NCI-H345 treated with DMSO at 0.1 percent for 48 hours (cell line): Measurements from ENCODE around the gene PRKG1.
"Not testable (repeated sequence)": the region's sequence is repeated elsewhere in the genome, so short reads cannot be mapped to it uniquely, and the experiment has no call there.

Source experiments
- DNase-seq: peaks from one replicate; lab custom pipeline; 2025; ENCODE audit not compliant: unreplicated experiment; lab: John Stamatoyannopoulos, UW

The PRKG1 gene

GRCh38 chr10:51567271-51567670, 493.0 kb downstream of the PRKG1 start:
- DNase-seq = no peak

- no peak for DNase-seq
Measured at GRCh38 chr10:51569467-51569866, 495.2 kb downstream of the PRKG1 start.

GRCh38 chr10:51574248-51575048, 500.2 kb downstream of the PRKG1 start:
- peak; percentile 15 for DNase-seq

- DNase-seq = not testable (repeated sequence)
Measured at GRCh38 chr10:51581196-51581595, 506.9 kb downstream of the PRKG1 start.

GRCh38 chr10:51583976-51584375, 509.7 kb downstream of the PRKG1 start:
- no peak for DNase-seq

GRCh38 chr10:51585742-51586141, 511.5 kb downstream of the PRKG1 start:
- DNase-seq = no peak

GRCh38 chr10:51588984-51589383, 514.7 kb downstream of the PRKG1 start:
- DNase-seq = no peak

- DNase-seq = no peak
Measured at GRCh38 chr10:51590818-51591217, 516.5 kb downstream of the PRKG1 start.

GRCh38 chr10:51596695-51597094, 522.4 kb downstream of the PRKG1 start:
- DNase-seq = no peak

GRCh38 chr10:51599647-51600046, 525.4 kb downstream of the PRKG1 start:
- DNase-seq = no peak

- DNase-seq = no peak
Measured at GRCh38 chr10:51602326-51602725, 528.0 kb downstream of the PRKG1 start.

GRCh38 chr10:51604579-51604978, 530.3 kb downstream of the PRKG1 start:
- DNase-seq = no peak

GRCh38 chr10:51606825-51607462, 532.7 kb downstream of the PRKG1 start:
- DNase-seq = no peak

- no peak for DNase-seq
Measured at GRCh38 chr10:51607463-51607835, 533.2 kb downstream of the PRKG1 start.

GRCh38 chr10:51608211-51608610, 533.9 kb downstream of the PRKG1 start:
- DNase-seq = no peak

GRCh38 chr10:51615764-51616298, 541.5 kb downstream of the PRKG1 start:
- DNase-seq = no peak

- DNase-seq = no peak
Measured at GRCh38 chr10:51617576-51618235, 543.4 kb downstream of the PRKG1 start.

- DNase-seq = no peak
Measured at GRCh38 chr10:51619365-51619764, 545.1 kb downstream of the PRKG1 start.

- no peak for DNase-seq
Measured at GRCh38 chr10:51620131-51620530, 545.8 kb downstream of the PRKG1 start.

- no peak for DNase-seq
Measured at GRCh38 chr10:51624013-51624412, 549.7 kb downstream of the PRKG1 start.

- no peak for DNase-seq
Measured at GRCh38 chr10:51629934-51630639, 555.8 kb downstream of the PRKG1 start.
